Amniotic epithelial cell (primary cell): ENCODE measurements around the gene PAX7.

ENCODE experiments used
- DNase-seq: peaks from one replicate; pipeline ENCODE4 v3.0.0-alpha.2; 2010; ENCODE audit warnings: low read depth

Gene PAX7

DNA sequence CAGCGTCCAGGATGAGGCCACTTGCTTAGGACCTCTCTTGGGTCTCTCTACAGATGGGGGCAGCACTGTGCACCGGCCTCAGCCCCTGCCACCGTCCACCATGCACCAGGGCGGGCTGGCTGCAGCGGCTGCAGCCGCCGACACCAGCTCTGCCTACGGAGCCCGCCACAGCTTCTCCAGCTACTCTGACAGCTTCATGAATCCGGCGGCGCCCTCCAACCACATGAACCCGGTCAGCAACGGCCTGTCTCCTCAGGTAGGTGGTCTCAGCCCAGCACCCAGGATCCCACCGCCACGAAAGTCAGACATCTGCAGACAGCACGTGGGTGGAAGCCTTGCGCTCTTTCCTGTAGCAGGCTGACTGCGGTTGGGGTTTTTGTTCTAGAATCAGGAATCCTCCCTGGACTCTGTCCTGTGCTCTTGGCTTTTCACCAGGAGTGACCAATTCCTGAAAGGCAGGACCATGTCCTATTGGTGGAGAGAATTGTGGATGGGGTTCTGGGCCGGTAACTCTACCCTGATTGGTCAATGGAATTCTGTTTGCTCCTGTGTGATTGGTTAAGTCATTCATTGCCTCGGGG is 72.5 kb downstream of the PAX7 start:
- no peak for DNase-seq

DNA sequence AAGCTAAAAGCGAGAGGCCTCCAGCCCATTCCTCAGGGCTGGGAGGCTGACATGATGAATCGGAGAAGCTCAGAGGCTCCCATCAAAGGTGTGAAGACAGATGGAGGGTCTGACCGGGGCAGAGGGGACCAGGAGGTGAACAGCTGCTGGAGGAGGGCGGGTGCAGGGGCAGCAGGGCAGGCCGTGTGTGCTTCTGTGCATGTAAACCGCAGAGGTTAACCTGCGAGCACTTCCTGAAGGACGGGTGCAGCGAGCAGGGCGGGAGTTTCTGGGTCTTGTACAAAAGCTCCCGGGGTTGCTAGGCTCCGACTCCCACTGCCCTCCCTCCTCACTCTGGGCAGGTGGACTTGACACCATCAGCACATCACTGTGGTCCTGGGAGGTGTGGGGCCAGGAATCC is 75.2 kb downstream of the PAX7 start:
- DNase-seq: no peak

DNA sequence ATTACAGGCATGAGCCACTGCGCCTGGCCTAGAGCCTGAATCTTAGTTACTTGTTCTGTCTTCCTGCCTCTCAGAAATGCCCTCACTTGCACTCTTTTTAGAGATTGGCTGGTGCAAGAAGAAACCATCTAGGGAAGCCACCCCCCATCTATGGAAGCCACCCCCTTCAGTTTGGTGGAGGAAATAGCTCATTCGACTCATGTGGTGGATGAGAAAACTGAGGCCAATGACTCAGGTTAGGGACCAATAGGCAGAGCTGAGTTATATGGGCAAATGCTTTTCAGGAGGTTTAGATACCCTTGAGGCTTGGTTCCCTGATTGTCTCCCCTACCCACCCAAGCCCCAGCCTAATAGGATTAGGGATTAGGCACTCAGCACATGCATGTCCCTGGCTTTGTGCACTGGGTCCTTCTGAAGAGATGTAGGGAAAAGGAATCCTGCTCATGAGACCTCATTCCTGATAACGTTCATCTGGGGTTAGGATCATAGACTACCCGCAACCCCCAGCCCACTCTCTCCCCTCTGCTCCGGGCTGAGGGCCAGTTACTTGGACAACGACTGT is 77.1 kb downstream of the PAX7 start:
- DNase-seq: no peak

DNA sequence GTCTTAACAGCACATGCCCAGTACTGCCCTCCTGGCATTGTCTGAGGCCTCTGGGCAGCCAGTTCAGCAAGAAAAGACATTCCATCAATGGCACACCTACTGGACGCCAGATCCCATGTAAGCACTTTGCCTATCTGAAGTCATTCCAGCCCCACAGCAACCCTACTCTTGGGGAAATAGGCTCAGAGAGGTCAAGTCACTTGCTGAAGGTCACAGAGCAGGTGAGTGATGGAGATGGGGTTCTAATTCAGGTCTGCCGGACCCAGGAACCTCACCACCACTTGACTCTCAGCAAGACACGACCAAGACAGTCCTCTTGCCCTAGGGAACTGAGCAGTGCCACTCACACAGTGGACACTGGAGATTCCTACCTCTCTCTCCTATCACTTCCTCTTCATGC is 79.4 kb downstream of the PAX7 start:
- DNase-seq: no peak

DNA sequence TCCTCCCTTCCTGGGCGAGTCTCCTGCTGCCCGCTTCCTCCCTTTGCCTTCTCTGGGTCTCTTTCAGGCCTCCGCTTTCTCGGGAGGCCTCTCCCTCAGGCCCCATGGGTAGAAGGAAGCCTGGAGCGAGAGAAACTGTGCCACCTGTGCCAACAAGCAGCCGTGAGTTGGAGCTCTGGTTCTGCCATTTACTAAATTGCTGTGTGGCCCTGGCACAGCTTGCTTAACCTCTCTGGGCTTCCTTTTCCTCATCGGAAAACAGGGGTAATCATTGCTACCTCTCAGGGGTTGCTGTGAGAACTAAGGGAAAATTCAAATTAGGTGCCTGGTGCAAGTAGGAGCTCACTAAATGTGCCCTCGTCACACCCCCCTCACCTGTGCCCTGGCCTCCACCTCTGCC is 80.4 kb downstream of the PAX7 start:
- DNase-seq: no peak

DNA sequence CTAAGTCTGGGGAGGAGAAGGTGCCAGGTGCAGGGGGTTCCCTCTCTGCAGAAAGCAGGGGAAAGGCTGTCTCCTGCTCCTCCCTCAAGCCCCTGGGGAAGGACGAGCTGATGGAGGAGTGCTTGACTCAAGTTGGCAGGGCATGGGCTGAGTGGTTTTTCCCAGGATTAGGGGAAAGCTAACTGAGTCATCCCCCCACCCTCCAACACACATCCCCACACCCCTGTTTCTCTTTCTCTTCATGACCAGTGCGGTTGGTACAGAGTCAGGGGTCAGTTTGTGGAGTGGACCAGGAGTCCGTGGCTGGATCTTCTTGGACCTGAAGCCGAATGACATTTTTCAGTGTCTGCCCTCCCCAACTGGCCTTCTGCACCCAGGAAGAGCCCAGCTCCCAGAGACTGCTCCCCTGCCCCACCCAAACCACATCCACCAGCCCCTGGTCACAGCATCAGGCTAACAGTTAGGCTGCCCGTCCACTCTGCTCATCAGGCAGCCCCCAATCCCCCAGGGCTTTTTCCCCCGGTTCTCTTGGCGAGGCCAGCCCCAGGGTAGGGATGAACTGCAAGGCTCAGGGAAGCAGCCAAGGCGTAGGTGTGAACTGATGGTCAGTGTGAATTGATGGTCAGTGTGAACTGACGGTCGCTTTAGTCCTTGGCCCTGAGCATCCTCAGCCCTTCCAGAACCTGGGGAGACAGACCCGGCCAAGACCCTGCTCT is 81.0 kb downstream of the PAX7 start:
- DNase-seq: no peak

DNA sequence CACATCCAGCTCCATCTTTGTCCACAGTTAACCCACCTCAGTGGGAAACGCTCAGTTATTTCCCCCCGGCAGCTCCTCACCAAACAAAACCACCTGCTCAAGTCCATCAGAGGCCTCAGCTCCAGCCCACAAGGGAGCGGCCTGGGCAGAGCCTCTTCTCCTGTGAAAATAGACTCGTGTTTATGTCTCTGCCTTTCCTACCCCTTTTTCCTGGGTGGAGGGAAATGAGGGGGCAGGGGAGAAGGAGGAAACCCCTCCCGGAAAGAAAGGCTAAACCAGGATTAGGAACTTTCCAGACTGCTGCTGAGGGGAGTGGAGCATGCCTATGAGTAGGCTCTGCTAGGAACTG is 81.6 kb downstream of the PAX7 start:
- DNase-seq: no peak

DNA sequence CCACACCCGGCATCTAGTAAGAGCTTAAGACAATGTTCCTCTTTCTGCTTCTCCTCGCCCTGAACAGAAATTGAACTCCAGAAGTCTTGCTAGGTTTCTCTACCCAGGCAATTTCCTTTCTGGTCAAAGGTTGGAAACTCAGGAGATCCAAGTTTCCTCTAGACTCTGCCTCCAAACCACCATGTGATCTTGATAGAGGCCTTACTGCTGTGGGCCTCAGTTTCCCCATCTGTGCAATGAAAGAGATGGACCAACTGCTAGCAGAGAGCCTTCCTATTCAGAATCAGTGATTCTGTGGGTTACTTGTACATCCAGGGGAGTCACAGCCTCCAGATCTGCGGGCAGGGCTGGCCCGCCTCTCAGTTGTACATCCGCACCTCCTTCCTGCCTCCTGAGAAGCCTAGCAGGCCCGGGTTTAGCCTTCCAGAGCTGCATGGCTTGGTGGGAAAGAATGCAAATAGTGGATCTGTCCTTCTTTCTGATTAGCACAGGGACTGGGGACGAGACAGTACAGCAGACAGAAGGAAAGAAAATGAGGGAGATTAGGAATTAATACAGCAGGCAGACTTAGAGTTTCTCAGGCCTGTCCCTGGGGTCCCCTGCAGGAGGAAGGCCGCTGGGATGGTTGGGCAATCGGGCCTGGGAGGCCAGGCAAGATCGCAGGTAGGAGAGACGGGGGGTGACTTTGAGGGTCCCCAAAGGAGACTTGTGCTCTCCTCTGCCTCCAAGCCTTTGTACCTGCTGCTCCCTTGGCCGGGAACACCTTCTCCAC is 83.9 kb downstream of the PAX7 start:
- DNase-seq: no peak

DNA sequence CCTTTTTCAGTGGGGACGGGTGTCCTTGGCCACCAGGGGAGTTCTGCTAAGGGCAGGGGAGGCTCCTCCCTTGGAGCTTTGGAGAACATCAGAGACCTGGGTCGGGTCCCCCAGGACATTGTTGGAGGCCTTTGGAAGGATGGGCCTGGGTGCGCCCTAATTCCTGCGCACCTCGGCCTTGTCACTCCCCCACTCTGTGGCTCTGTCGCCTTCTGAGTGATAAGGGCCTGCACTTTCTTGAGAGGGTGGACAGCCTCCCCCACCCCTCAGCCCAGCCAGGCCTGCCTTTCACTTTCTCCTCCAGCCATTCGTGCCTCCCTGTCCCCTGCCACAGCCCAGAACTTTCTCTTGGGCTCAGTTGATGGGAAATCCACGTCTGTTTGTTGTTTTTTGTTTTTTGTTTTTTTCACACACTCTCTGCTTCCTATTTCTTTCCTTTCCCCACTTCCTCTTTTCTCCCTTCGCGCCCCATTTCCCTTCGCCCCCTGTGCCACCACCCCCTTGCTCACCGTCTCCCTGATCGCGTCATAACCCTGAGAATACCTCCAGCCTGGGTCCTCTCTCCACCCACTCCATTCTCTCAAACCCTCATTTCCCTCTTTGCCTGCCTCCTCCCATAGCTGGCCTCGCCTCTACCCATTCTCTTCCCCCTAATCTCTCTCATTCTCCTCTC is 85.6 kb downstream of the PAX7 start:
- no peak for DNase-seq

DNA sequence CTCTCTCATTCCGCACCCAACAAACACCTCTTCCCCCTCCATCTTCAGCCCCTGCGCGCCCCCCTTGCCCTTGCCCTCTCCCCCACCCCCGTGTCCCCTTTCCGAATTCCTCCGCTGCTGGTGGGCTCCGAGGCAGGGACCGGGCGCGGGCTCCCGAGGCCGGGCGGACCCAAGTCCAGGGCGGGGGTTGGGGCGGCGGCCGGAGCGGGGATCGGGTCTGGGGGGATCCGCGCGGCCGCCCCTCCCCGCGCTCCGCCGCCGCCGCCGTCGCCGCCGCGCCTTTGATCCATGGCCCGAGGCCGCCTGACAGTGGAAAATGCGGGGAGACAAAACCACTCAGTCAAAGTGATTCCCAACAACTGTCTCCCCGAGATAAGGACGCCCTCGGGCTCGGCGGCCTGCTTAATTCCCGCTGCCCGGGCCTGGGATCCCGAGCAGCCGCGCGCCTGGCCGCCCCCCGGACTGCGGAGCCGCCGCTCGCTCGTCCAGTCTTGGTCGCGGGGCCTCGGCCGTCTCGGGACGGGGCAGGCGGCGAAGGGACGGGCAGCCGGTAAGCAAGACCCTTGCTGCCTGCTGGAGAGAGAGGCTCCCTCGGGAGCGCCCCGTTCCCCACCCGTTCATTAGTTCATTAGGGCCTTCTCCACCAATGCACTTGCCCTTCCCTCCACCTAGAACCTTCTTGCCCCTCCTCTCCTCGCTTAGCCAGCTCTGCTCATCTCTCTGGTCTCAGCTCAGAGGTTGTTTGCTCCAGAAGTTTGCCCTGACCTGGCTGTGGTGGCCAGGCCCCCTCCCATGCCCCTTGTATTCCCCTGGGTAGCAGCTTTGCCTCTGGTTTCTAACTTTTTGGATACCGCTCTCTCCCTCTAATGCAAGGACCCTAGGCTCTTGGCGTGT is 86.4 kb downstream of the PAX7 start:
- no peak for DNase-seq

DNA sequence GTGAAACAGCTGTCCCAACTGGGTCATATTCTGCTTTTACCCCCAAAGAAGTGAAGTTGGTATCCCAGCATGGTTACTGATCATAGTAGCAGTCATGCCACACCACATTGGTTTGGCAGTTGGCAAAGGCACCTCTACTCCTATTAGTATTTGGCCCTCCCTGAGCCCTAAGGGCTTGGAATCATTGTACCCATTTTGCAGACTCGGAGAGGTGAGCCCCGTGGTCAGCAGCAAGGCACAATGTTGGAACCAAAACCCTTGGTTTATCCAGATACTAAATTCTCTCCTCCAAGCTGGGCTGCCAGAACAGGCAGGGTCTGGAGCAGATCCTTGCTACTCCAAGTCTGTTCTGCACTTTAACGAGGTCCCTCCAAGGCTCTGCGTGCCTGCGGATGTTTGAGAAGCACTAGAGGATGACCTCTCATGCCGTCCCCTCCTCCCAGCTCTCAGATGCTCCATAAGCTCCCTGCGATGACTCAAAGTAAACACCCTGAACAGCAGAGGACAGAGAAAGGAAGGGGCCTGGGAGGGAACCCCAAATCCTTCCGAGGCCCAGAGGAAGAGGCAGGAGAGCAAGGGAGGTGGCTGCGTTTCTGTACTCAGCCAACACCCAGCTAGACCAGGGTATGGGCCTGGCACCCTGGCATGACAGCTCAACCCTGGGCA is 89.3 kb downstream of the PAX7 start:
- DNase-seq: no peak

DNA sequence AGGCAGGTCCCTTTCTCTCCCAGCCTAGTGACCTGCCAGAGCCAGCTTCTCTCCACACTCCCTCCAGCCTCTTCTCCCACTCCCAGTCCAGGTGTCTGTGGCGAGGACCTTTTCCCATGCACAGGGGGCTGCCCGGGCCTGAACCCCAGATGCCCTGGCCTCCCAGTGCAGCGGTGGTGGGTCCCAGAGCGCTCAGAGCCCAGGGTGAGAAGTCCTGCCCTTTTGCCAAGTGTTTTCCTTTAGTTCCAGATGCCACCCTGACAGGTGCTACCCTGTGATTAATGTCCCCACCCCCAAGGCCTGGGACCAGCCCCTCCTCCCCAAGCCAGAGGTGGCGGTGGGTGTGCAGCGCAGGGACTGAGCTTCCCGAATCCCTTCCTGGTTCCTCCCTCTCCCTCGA is 90.4 kb downstream of the PAX7 start:
- no peak for DNase-seq

DNA sequence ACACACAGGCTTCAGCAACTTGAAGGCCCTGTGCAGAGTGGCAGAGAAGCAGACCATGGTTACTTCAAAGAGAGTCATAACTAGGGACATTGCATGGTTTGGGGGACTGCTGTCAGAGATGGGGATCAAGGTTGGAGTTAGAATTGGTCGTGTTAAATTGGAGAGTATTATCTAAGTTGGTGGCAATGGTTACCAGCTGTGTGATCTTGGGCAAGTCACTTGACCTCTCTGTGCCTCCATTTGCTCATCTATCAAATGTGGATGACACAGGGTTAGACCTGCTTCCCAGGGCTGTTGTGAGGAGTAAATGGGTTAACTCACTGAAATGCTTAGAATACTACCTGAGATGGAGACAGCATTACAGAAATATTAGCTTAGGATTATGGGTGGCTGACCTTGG is 91.1 kb downstream of the PAX7 start:
- DNase-seq: no peak

DNA sequence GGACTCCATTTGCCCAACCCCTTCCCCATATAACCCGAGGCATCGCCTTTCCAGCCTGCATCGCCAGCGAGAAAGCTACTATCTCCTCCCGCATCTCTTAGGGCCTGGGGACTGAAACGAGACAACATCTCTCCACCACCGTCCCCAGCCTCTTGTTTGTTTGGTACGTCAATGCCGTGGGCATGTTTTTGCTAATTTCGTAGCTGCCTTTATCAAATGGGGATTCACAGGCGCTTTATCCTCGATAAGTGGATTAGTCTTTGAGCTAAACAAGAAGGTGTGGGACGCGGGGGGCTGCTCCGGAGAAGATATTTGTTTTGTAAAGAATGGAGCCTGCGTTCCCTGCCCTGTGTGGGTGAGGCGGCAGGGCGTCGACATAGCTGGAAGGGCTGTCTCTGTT is 91.6 kb downstream of the PAX7 start:
- no peak for DNase-seq

DNA sequence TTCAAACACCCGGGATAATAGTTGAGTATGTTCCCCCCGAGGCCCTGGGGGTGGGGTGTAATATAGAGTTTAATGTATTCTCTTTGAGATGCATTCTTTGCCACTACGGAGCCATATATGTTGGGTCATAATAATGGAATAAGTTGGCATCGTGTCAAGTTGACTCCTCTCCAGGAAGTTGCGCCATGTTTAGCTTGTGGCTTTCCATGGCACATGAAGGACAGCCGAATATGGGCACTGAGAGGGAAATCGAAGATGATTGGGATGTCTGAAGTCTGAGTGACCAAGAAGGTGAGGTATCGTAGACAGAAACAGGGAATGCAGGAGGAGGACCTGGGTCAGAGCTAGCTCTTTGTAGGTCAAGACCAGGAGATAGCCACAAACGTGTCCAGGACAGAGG is 92.6 kb downstream of the PAX7 start:
- no peak for DNase-seq

DNA sequence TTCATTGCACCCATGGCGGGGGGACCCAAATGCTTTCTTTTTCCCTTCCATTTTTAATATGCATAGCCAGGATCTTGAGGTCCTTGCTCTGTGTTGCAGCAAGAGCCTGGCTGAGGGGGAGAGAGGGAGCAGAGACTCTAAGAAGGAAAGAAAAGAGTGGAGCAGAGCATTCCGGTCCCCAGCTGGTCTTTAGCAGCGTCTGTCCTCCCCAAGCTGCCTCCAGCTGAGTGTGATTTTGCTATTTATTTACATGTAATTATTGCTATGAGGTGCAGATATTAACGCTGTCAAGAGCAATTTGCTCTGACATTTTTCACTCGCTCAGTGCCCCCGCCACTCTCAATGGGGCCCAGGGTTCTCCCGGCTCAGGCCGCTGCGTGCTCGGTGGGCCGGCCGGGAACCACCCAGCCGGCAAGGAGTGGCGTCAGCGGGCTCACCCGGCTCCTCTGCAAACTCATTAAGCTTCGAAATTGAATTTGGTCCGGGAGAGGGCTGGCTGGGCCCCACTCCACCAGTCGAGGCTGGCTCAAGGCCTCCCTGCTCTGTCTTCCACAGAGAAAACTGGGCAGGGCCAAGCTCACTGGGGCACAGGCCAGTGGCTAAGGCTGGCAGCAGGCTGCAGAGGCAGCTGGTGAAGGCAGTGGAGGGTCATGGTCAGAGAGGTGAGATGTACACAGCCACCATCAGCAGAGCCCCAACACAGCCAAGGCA is 93.2 kb downstream of the PAX7 start:
- no peak for DNase-seq

DNA sequence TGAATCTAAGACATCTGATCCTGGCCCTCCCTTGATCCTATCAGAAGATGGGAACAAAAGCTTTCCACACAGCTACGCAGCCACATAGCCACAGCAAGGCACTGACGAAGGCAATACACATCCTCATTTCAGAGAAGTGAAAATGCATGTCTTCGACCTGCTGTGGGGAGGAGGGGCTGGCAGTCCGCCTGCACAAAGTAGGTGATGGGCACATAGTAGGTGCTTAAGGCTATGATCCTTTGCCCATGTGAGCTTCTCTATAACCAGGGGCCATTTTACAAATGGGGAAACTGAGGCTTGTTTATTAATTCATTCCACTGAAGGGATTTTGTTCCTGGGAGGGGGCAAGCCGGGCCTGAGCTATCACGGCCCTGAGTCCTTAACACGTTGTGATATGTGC is 94.2 kb downstream of the PAX7 start:
- no peak for DNase-seq

DNA sequence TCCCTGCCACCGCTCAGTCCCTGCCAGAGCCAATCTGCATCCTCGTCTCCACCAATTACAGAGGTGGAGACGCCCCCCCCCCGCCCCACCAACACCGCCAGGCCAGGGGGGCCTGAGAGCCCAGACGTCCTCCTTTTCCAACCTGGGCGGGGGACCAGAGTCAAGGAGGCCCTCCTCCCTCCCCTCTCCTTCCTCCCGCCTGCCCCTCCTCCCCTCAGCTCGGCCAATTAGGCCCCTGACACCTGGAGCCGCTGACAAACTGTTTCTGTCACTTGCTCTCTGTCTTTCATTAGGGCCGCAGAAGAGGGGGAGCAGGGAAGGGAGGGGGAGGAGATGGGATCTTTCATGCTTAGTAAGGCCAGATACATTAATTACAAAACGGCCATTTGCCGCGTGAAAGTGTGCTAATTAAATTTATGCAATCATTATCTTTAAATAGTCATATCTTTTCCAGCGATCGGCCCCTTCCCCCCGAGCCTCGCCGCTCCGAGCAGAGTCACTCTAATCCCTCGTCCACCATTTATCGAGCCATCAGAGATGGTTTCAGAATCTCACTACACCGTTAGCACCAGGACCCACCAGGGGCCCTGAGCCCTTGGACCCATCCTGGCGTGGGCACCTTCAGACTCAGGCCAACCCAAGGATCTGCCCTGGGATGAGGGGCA is 94.7 kb downstream of the PAX7 start:
- DNase-seq: no peak

DNA sequence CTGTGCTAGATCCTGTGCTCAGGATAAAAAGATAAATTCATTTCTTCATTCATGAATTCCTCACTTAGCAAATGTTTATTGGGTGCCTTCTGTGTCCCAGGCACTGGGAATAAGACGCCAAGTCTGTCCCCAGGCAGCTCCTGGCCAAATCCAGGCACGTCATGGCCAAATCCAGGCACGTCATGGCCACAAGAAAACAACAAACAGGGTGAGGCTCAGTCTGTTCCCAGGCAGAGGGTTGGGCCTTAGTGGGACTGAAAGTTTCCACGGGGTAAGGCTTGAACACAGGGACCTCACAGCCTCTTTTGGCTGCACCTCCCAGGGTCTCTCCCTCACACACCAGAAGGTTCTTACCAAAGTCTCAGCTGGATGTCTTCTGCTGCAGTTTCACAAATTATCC is 95.7 kb downstream of the PAX7 start:
- no peak for DNase-seq

DNA sequence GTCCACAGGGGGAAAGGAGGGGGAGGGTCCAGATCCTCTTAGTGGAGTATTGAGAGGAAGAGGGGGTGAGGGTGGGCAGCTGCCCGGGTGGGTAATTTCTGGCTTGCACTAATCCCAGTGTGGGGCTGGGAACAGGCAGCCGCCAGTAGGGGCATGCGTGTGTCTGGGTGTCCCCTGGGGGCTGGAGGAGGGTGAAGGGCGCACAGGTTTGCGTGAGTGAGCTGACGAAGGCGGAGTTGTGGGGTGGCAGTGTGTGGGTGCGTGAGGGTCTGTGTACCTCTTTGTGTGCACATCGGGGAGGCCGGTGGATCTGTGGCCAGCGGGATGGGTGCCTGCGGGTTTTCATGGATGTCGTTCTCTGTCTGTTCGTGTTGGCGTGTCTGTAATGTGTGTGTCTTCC is 97.3 kb downstream of the PAX7 start:
- DNase-seq: no peak
